Naive thymus-derived CD4-positive, alpha-beta T cell (primary cell): Measurements from ENCODE around the gene CYP4F12. TPM values are rescaled to one million over a fixed set of nuclear protein-coding genes. Genes with fewer than 3 reads are reported as not detected.
A peak's percentile ranks its signal among the peaks of the same experiment; 100 is the strongest.

Experiments
- ATAC-seq: fragments of 150-1000 bp; cut with Tn5 transposase; 2 replicates; pipeline ENCODE4 v1.10.0; 2021; ENCODE audit warnings: mild to moderate bottlenecking, moderate library complexity
- CTCF ChIA-PET: fragments of 350-600 bp; sonication (Branson Sonifier 250); formaldehyde crosslinking; loops from one replicate; lab custom pipeline; 2021; ENCODE audit warnings: antibody characterized with exemption; lab: Charles Lee
- POLR2A ChIA-PET: fragments of 350-600 bp; sonication (Branson Sonifier 250); formaldehyde crosslinking; loops from one replicate; lab custom pipeline; 2021; ENCODE audit warnings: antibody characterized with exemption, inconsistent platforms; lab: Charles Lee
- DNase-seq, 9 donors: peaks; one replicate each; pipeline versions ENCODE4 v3.0.0 to v3.0.0-alpha.2; 2020 to 2022; ENCODE audit warnings: mixed read lengths in 1 of 9
- H3K27ac ChIP-seq: one replicate; pipeline ENCODE4 v1.7.0; 2013; ENCODE audit warnings: mild to moderate bottlenecking, low read depth, low read length, moderate library complexity
- H3K27me3 ChIP-seq, 2 donors: one replicate each; pipeline ENCODE4 v1.7.0; 2013; ENCODE audit warnings: low read length in 2 of 2, mild to moderate bottlenecking in 2 of 2, moderate library complexity in 2 of 2; ENCODE audit not compliant: control insufficient read depth in 2 of 2, insufficient read depth in 2 of 2
- H3K36me3 ChIP-seq, 3 experiments: 1 replicate in 2 of 3; 2 replicates in 1 of 3; pipeline ENCODE4 v1.7.0; 2013; ENCODE audit warnings: low read length in 3 of 3, mild to moderate bottlenecking in 3 of 3, moderate library complexity in 1 of 3; ENCODE audit not compliant: insufficient read depth in 3 of 3, control insufficient read depth in 2 of 3
- H3K4me1 ChIP-seq, 2 donors: one replicate each; pipeline ENCODE4 v1.7.0; 2013; ENCODE audit warnings: low read length in 2 of 2, mild to moderate bottlenecking in 2 of 2, moderate library complexity in 1 of 2; ENCODE audit not compliant: control insufficient read depth in 2 of 2, insufficient read depth in 2 of 2
- H3K4me3 ChIP-seq: 2 replicates; pipeline ENCODE4 v1.7.0; 2013; ENCODE audit warnings: mild to moderate bottlenecking, low read length
- H3K9me3 ChIP-seq, 3 experiments: 1 replicate in 2 of 3; 2 replicates in 1 of 3; pipeline ENCODE4 v1.7.0; 2013; ENCODE audit warnings: low read length in 3 of 3; ENCODE audit not compliant: control insufficient read depth in 2 of 3
- H3K27ac Mint-ChIP-seq, 9 donors: one replicate each; pipeline ENCODE4 v1.8.0; 2020 to 2022; ENCODE audit warnings: mixed read lengths in 9 of 9, mild to moderate bottlenecking in 8 of 9, moderate library complexity in 5 of 9, inconsistent platforms in 2 of 9
- H3K27me3 Mint-ChIP-seq, 5 donors: one replicate each; pipeline ENCODE4 v1.8.0; 2021 to 2022; ENCODE audit warnings: mixed read lengths in 5 of 5, mild to moderate bottlenecking in 1 of 5
- H3K36me3 Mint-ChIP-seq, 5 donors: one replicate each; pipeline ENCODE4 v1.8.0; 2020 to 2022; ENCODE audit warnings: mixed read lengths in 5 of 5, mild to moderate bottlenecking in 3 of 5, inconsistent platforms in 1 of 5
- H3K4me1 Mint-ChIP-seq, 7 donors: one replicate each; pipeline ENCODE4 v1.8.0; 2020 to 2022; ENCODE audit warnings: mixed read lengths in 7 of 7, mild to moderate bottlenecking in 3 of 7, inconsistent platforms in 1 of 7
- H3K4me3 Mint-ChIP-seq, 10 donors: one replicate each; pipeline ENCODE4 v1.8.0; 2020 to 2022; ENCODE audit warnings: mild to moderate bottlenecking in 10 of 10, mixed read lengths in 10 of 10, moderate library complexity in 6 of 10, inconsistent platforms in 2 of 10
- H3K9me3 Mint-ChIP-seq, 11 donors: one replicate each; pipeline ENCODE4 v1.8.0; 2020 to 2022; ENCODE audit warnings: mixed read lengths in 11 of 11, mild to moderate bottlenecking in 4 of 11, inconsistent platforms in 1 of 11, moderate library complexity in 1 of 11
- intact Hi-C, 2 donors: fragments of 100-400 bp; cut with micrococcal nuclease; formaldehyde crosslinking; loops; one replicate each; pipeline ENCODE4 v1.15.1; 2023
- polyA plus RNA-seq, 2 donors: library from polyadenylated mRNA; unstranded; fragments of 300-500 nt; fragmentation: Illumina TruSeq; gene quantifications; one replicate each; pipeline ENCODE4 v1.2.3, GENCODE V29; 2021
- total RNA-seq, 6 experiments: library from RNA in 5 of 6; stranded (reverse) in 5 of 6; gene quantifications; 1 replicate in 5 of 6; 2 replicates in 1 of 6; pipeline ENCODE4 v1.2.3 and lab custom pipeline; 2021 to 2026

The CYP4F12 gene
- total and polyA plus RNA-seq, 7 experiments from 2014 or later: 0.50 to 1.6 (median 0.96) TPM; not detected in 3

DNA sequence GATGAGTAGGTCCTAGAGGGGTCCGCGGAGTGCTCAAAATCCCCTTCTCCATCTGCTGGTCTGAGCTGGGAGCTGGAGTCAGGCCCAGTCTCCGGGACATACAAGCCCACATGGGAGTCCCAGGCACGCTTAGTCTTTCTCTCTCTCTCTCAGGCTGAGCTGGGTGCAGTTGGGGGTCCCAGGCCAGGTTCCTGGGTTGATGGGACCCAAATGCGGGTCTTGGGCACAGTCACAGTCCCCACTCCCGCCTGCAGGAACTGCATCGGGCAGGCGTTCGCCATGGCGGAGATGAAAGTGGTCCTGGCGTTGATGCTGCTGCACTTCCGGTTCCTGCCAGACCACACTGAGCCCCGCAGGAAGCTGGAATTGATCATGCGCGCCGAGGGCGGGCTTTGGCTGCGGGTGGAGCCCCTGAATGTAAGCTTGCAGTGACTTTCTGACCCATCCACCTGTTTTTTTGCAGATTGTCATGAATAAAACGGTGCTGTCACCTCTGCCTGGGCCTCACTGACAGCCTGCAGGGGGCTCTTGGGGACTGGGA is 23.8 kb downstream of the CYP4F12 start:
- Histone ChIP-seq H3K4me3 (no peak overlapping the region), H3K9me3 (no peaks in the 10 kb centered on the region), H3K36me3 (no peaks in the 10 kb centered on the region), H3K4me1 (no peaks in the 10 kb centered on the region), H3K27ac (no peak overlapping the region), H3K27me3 (peaks cover 0 to 4% of the 10 kb centered on the region in 2 donors)
- Mint-ChIP-seq H3K27ac (no peak overlapping the region), H3K27me3 (peaks cover 0 to 57% (median 44%) of the 10 kb centered on the region in 5 donors), H3K36me3 (no peaks in the 10 kb centered on the region), H3K4me1 (no peaks in the 10 kb centered on the region), H3K9me3 (peaks cover 0 to 11% (median 0%) of the 10 kb centered on the region in 11 donors), H3K4me3 (no peak overlapping the region)
- POLR2A ChIA-PET: no interaction called here
- CTCF ChIA-PET: no interaction called here
- no peak for DNase-seq
- intact Hi-C loops: no loop called here
- no peak for ATAC-seq

DNA sequence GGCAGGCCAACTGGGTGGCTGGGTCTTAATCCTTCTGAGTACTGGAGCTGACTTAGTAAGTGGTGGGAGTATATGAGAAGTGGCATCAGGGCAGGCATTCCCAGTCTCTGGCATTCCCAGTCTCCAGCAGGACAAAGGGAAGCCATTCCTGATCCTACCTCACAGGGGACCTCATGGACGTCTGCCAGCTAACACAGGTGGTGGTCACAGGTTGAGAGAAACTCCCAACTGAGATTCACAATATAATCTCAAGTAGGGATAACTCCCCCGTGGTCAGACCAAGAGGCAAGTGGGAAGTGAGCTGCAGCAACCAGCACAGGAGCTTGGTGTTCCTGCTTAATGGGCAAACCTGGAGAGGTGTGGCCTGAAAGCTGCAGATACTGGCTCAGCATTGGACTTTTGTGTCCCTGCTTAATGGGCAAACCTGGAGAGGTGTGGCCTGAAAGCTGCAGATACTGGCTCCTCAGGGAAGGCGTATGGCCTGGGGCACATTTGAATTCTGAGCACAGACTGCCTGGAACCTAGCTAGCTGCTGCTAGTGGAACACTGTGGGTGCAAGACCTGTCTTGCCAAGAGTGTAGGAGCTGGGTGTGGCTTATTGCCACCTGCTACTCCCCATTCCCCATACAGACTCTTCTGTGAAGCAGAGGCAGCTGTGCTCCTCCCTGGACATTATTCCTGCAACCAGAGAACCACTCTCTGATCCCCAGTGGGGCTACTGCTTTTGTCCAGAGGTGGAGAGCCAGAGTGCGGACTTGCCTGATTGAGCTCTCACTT is 29.1 kb downstream of the CYP4F12 start:
- Mint-ChIP-seq H3K4me3 (no peak overlapping the region), H3K4me1 (no peaks in the 10 kb centered on the region), H3K36me3 (peaks cover 0 to 6% (median 0%) of the 10 kb centered on the region in 5 donors), H3K27ac (no peak overlapping the region), H3K27me3 (peaks cover 4 to 58% (median 49%) of the 10 kb centered on the region in 5 donors), H3K9me3 (peaks cover 0 to 10% (median 5%) of the 10 kb centered on the region in 11 donors)
- Histone ChIP-seq H3K4me3 (no peak overlapping the region), H3K4me1 (no peaks in the 10 kb centered on the region), H3K9me3 (no peaks in the 10 kb centered on the region), H3K27ac (no peak overlapping the region), H3K27me3 (peaks cover 0 to 4% of the 10 kb centered on the region in 2 donors), H3K36me3 (no peaks in the 10 kb centered on the region)
- ChIA-PET CTCF (interaction anchor here (0.8 kb wide), 1 partner anchor 251 kb away, joined by 3 read pairs; no protein-coding TSS in a partner anchor), POLR2A (no interaction called here)
- no peak for DNase-seq
- intact Hi-C loops: no loop called here
- no peak for ATAC-seq

DNA sequence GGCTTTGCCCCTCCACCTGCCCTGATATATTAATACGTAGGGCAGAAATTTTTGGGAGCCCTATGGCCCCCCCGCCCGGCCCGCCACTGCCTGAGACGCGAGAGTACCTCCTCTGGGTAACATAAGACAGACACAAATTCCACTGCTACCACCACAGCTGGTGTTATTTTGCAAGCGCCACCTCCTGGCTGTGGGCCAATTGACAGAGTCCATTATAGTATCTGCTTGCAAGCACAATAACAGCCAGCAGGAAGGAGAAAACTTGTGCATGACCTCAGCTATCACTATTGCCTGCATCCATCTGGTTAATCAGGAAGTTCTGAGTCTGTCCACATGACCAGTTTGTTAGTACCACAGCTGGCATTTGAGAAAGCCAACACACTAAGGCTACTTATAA is 29.6 kb downstream of the CYP4F12 start:
- CTCF ChIA-PET: interaction anchor here (0.8 kb wide), 1 partner anchor 251 kb away, joined by 3 read pairs; no protein-coding TSS in a partner anchor
- H3K4me1 Mint-ChIP-seq: no peaks in the 10 kb centered on the region
- DNase-seq (peak in 2 of 9 donors; percentile 8 to 23), ATAC-seq (peak; percentile 76)
- no peak overlapping the region for H3K27ac Mint-ChIP-seq
- Histone ChIP-seq H3K36me3 (no peaks in the 10 kb centered on the region), H3K4me3 (no peak overlapping the region), H3K9me3 (no peaks in the 10 kb centered on the region), H3K4me1 (no peaks in the 10 kb centered on the region), H3K27ac (no peak overlapping the region), H3K27me3 (no peaks in the 10 kb centered on the region)
- H3K9me3 Mint-ChIP-seq: peaks cover 0 to 12% (median 5%) of the 10 kb centered on the region in 11 donors
- H3K36me3 Mint-ChIP-seq: peaks cover 0 to 6% (median 0%) of the 10 kb centered on the region in 5 donors
- POLR2A ChIA-PET: interaction anchor here (0.6 kb wide), 1 partner anchor 67 kb away, joined by 3 read pairs; no protein-coding TSS in a partner anchor
- peaks cover 4 to 60% (median 46%) of the 10 kb centered on the region in 5 donors for H3K27me3 Mint-ChIP-seq
- intact Hi-C loops: no loop called here
- no peak overlapping the region for H3K4me3 Mint-ChIP-seq

DNA sequence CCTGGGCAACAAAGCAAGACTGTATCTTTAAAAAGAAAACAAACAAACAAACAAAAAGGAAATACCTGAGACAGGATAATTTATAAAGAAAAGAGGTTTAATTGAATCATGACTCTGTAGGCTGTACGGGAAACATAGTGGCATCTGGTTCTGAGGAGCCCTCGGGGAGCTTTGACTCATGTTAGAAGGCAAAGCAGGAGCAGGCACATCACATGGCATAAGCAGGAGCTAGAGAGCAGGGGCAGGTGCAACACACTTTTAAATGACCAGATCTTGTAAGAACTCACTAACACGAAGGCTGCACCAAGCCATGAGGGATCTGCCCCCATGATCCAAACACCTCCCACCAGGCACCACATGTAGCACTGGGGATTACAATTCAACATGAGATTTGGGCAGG is 41.8 kb downstream of the CYP4F12 start:
- POLR2A ChIA-PET: no interaction called here
- Mint-ChIP-seq H3K4me3 (no peak overlapping the region), H3K36me3 (peaks cover 0 to 3% (median 0%) of the 10 kb centered on the region in 5 donors)

DNA sequence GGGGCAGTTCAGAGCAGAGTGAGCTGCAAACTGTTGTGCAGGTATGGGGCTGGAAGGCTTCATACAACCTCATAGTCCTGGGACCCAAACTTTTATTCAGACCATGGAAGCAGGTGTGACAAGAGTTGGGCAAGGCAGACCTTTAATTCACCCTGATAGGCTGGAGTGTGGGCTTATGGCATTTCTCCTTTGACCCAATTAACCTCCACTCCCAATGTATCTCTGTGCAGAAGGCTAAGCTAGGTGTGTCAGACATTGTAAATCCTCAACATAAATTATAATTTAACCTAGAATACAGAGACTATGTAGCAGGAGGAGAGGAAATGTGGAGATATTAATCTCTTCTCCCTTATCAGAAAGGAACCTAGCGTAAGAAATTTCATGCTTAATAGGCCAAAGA is 42.8 kb downstream of the CYP4F12 start:
- H3K9me3 ChIP-seq: no peaks in the 10 kb centered on the region
- no peak overlapping the region for H3K27ac Mint-ChIP-seq
- H3K4me1 ChIP-seq: no peaks in the 10 kb centered on the region
- H3K4me3 Mint-ChIP-seq: no peak overlapping the region
- peaks cover 0 to 3% (median 0%) of the 10 kb centered on the region in 5 donors for H3K36me3 Mint-ChIP-seq
- H3K36me3 ChIP-seq: no peaks in the 10 kb centered on the region
- H3K27me3 ChIP-seq: peaks cover 0 to 4% of the 10 kb centered on the region in 2 donors
- intact Hi-C loops: no loop called here
- ATAC-seq: no peak
- H3K4me1 Mint-ChIP-seq: no peaks in the 10 kb centered on the region
- H3K9me3 Mint-ChIP-seq: peaks cover 0 to 13% (median 0%) of the 10 kb centered on the region in 11 donors
- ChIA-PET CTCF (no interaction called here), POLR2A (no interaction called here)
- no peak overlapping the region for H3K27ac ChIP-seq
- peaks cover 8 to 52% (median 37%) of the 10 kb centered on the region in 5 donors for H3K27me3 Mint-ChIP-seq
- no peak overlapping the region for H3K4me3 ChIP-seq
- no peak for DNase-seq

More for the DNA sequence above, 41.8 kb downstream of the CYP4F12 start:
- peaks cover 0 to 4% of the 10 kb centered on the region in 2 donors for H3K27me3 ChIP-seq
- H3K4me1 Mint-ChIP-seq: no peaks in the 10 kb centered on the region
- H3K9me3 ChIP-seq: no peaks in the 10 kb centered on the region
- no peak overlapping the region for H3K27ac ChIP-seq
- ATAC-seq (no peak), DNase-seq (no peak)
- H3K27ac Mint-ChIP-seq: no peak overlapping the region
- peaks cover 0 to 13% (median 0%) of the 10 kb centered on the region in 11 donors for H3K9me3 Mint-ChIP-seq
- intact Hi-C loops: no loop called here
- H3K36me3 ChIP-seq: no peaks in the 10 kb centered on the region
- CTCF ChIA-PET: no interaction called here
- no peak overlapping the region for H3K4me3 ChIP-seq
- H3K27me3 Mint-ChIP-seq: peaks cover 6 to 53% (median 39%) of the 10 kb centered on the region in 5 donors
- no peaks in the 10 kb centered on the region for H3K4me1 ChIP-seq

DNA sequence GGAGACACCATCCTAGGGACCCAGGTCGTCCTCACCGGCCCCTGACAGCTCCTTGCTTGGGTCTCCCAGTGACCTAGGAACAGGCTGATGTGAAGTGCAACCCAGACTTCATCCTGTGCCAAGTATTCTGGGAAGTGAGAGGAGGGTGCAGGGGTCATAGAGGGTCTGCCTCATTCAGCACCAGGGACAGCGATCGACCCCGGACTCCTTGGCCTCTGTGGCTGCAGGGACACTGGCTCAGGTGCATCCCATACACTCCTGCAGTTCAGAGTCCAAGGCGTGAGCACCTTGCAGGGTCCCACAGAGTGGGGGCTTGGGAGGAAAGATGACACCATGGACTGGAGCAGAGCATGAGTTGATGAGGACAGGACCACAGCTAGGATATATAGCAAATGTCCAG is 44.9 kb downstream of the CYP4F12 start:
- Histone ChIP-seq H3K27ac (no peak overlapping the region), H3K9me3 (no peaks in the 10 kb centered on the region), H3K36me3 (no peaks in the 10 kb centered on the region), H3K4me1 (no peaks in the 10 kb centered on the region), H3K27me3 (peaks cover 0 to 4% of the 10 kb centered on the region in 2 donors), H3K4me3 (no peak overlapping the region)
- ChIA-PET CTCF (no interaction called here), POLR2A (no interaction called here)
- Mint-ChIP-seq H3K27ac (no peak overlapping the region), H3K36me3 (peaks cover 0 to 3% (median 0%) of the 10 kb centered on the region in 5 donors), H3K27me3 (peaks cover 17 to 72% (median 53%) of the 10 kb centered on the region in 5 donors), H3K4me3 (no peak overlapping the region), H3K9me3 (peaks cover 0 to 9% (median 0%) of the 10 kb centered on the region in 11 donors), H3K4me1 (peaks cover 0 to 5% (median 0%) of the 10 kb centered on the region in 7 donors)
- DNase-seq (no peak), ATAC-seq (no peak)
- intact Hi-C loops: no loop called here
